Endothelial cell of umbilical vein (primary cell): Measurements from ENCODE around the gene PRKD1. TPM values are rescaled to one million over a fixed set of nuclear protein-coding genes. Genes with fewer than 3 reads are reported as not detected.

Source experiments
- BruUV-seq: library from RNA; stranded (reverse); fragments of 400-500 nt; replicated peaks from 2 replicates; lab custom pipeline; 2021; lab: Mats Ljungman, UMichigan
- CTCF ChIA-PET: fragments of 300-600, 350-600 bp; sonication (Branson Sonifier 250); formaldehyde crosslinking; loops from one replicate; lab custom pipeline; 2021; ENCODE audit warnings: antibody characterized with exemption, inconsistent platforms; lab: Charles Lee
- POLR2A ChIA-PET: fragments of 300-600, 350-600 bp; sonication (Branson Sonifier 250); formaldehyde crosslinking; loops from one replicate; lab custom pipeline; 2021; ENCODE audit warnings: antibody characterized with exemption, inconsistent platforms; lab: Charles Lee
- DNase-seq: peaks from one replicate; pipeline ENCODE4 v3.0.0-alpha.2; 2011; ENCODE audit warnings: low read depth, low spot score
- FAIRE-seq: peaks from 2 replicates; lab custom pipeline; 2011; peaks lifted over from hg19 to GRCh38; lab: Jason Lieb, UNC
- H2AFZ ChIP-seq: 2 replicates; pipeline ENCODE4 v1.6.0; 2012; ENCODE audit warnings: low read depth, low read length, control low read depth, inconsistent platforms
- H3K27ac ChIP-seq: 2 replicates; pipeline ENCODE4 v1.5.1; 2011; ENCODE audit warnings: low read depth, mild to moderate bottlenecking, control low read depth, low read length, moderate library complexity; ENCODE audit not compliant: insufficient read depth
- H3K27me3 ChIP-seq, 2 experiments: 2 replicates each; pipeline versions ENCODE4 v1.6.0 to v1.6.1; 2011; ENCODE audit warnings: low read length in 2 of 2, mixed read lengths in 1 of 2; ENCODE audit not compliant: control insufficient read depth in 2 of 2, insufficient read depth in 2 of 2
- H3K36me3 ChIP-seq, 2 experiments: 2 replicates in 1 of 2; 3 replicates in 1 of 2; pipeline ENCODE4 v1.5.1; 2011; ENCODE audit warnings: low read length in 2 of 2, mild to moderate bottlenecking in 1 of 2, moderate library complexity in 1 of 2; ENCODE audit not compliant: control insufficient read depth in 2 of 2, insufficient read depth in 2 of 2; ENCODE audit errors: extremely low read depth in 1 of 2
- H3K4me1 ChIP-seq: 3 replicates; pipeline ENCODE4 v1.5.1; 2011; ENCODE audit warnings: mild to moderate bottlenecking, low read length; ENCODE audit not compliant: control insufficient read depth, insufficient read depth; ENCODE audit errors: extremely low read depth
- H3K4me2 ChIP-seq: 2 replicates; pipeline ENCODE4 v1.6.1; 2011; ENCODE audit warnings: low read length, control low read depth, mixed read lengths; ENCODE audit not compliant: insufficient read depth
- H3K4me3 ChIP-seq, 3 experiments: fragments of 200-600 bp in 1 of 3; sonication (generic), shearing (Covaris generic) in 1 of 3; replicated peaks in 1 of 3; 2 replicates each; pipeline ENCODE4 v1.5.1; 2011 to 2016; ENCODE audit warnings: control low read depth in 3 of 3, low read length in 3 of 3, mild to moderate bottlenecking in 2 of 3, inconsistent platforms in 1 of 3, low read depth in 1 of 3, moderate library complexity in 1 of 3; ENCODE audit not compliant: insufficient read depth in 1 of 3
- H3K79me2 ChIP-seq: 2 replicates; pipeline ENCODE4 v1.6.0; 2012; ENCODE audit warnings: low read length, inconsistent platforms; ENCODE audit not compliant: control insufficient read depth, insufficient read depth
- H3K9ac ChIP-seq: replicated peaks from 2 replicates; pipeline ENCODE3; 2011; ENCODE audit warnings: low read length, control low read depth; ENCODE audit not compliant: insufficient read depth; ENCODE audit errors: extremely low read depth
- H3K9me1 ChIP-seq: replicated peaks from 3 replicates; pipeline ENCODE4 v1.6.0; 2011; ENCODE audit warnings: mild to moderate bottlenecking, low read length; ENCODE audit not compliant: control insufficient read depth, insufficient read depth; ENCODE audit errors: extremely low read depth
- H3K9me3 ChIP-seq: replicated peaks from 2 replicates; pipeline ENCODE4 v1.5.1; 2012; ENCODE audit warnings: low read length, inconsistent platforms; ENCODE audit not compliant: control insufficient read depth, insufficient read depth
- H4K20me1 ChIP-seq: replicated peaks from 2 replicates; pipeline ENCODE3; 2011; ENCODE audit warnings: mild to moderate bottlenecking, low read length; ENCODE audit not compliant: control insufficient read depth, insufficient read depth; ENCODE audit errors: extremely low read depth
- EZH2 ChIP-seq: IDR thresholded peaks from 2 replicates; pipeline ENCODE4 v1.6.1; 2012; ENCODE audit warnings: borderline replicate concordance, low read depth, mild to moderate bottlenecking, moderate library complexity, low read length, inconsistent platforms; ENCODE audit not compliant: severe bottlenecking
- FOS ChIP-seq: IDR thresholded peaks from 2 replicates; pipeline ENCODE4 v1.6.1; 2011; ENCODE audit warnings: mild to moderate bottlenecking, low read length, moderate library complexity, borderline replicate concordance; ENCODE audit not compliant: insufficient read depth
- GATA2 ChIP-seq: IDR thresholded peaks from 2 replicates; pipeline ENCODE4 v1.7.0; 2011; ENCODE audit warnings: low read depth, mild to moderate bottlenecking, moderate library complexity, mixed read lengths, low read length; ENCODE audit not compliant: insufficient read length, insufficient read depth
- JUN ChIP-seq: IDR thresholded peaks from 2 replicates; pipeline ENCODE4 v1.6.1; 2011; ENCODE audit warnings: borderline replicate concordance, low read depth; ENCODE audit not compliant: insufficient read length, insufficient read depth
- MYC ChIP-seq: IDR thresholded peaks from one replicate; pipeline ENCODE4 v1.6.1; 2011; ENCODE audit warnings: mild to moderate bottlenecking, low read depth, low read length
- POLR2A ChIP-seq: IDR thresholded peaks from 2 replicates; pipeline ENCODE4 v1.6.1; 2012; ENCODE audit warnings: low read depth, mild to moderate bottlenecking, control low read depth, low read length
- POLR2AphosphoS5 ChIP-seq: IDR thresholded peaks from 2 replicates; pipeline ENCODE4 v1.6.1; 2012; ENCODE audit warnings: low read depth, mild to moderate bottlenecking, control low read depth, low read length, moderate library complexity; ENCODE audit not compliant: insufficient read depth
- dilution Hi-C: fragments of 300-500 bp; cut with MboI; formaldehyde crosslinking; loops from one replicate; pipeline ENCODE4 v1.15.0; 2019; ENCODE audit warnings: low sequenced_read_pairs; ENCODE audit not compliant: extremely low pct_ligation_motif_present
- intact Hi-C: fragments of 100-400 bp; cut with micrococcal nuclease; formaldehyde crosslinking; loops from one replicate; pipeline ENCODE4 v1.10.0; 2022
- polyA plus RNA-seq, 4 experiments: library from polyadenylated mRNA; depleted of rRNA in 3 of 4; stranded (reverse) in 3 of 4; unstranded in 1 of 4; fragments of >200 nt; gene quantifications; 2 replicates each; pipeline versions ENCODE4 v1.2.1 to v1.2.3, GENCODE V29; 2011 to 2012; ENCODE audit warnings: missing spikeins in 1 of 4
- total RNA-seq: library from RNA; stranded (reverse); gene quantifications from 2 replicates; pipeline ENCODE4 v1.2.3, GENCODE V29; 2021
- TF ChIP-seq, protein P1 (sequence below), 2 donors: IDR thresholded peaks; 1 replicate in 1 of 2; 2 replicates in 1 of 2; pipeline ENCODE4 v1.5.1; 2011; ENCODE audit warnings: low read length in 2 of 2, mild to moderate bottlenecking in 2 of 2, moderate library complexity in 2 of 2, control low read depth in 1 of 2, inconsistent platforms in 1 of 2, low read depth in 1 of 2; ENCODE audit not compliant: insufficient read depth in 1 of 2; ENCODE audit errors: extremely low read depth in 1 of 2
- TF ChIP-seq, protein P2 (sequence below): IDR thresholded peaks from 2 replicates; pipeline ENCODE4 v1.6.1; 2011; ENCODE audit not compliant: insufficient read depth, insufficient read length

PRKD1 gene
- total and polyA plus RNA-seq, 2 donors (not counting 3 experiments of a cell fraction or from before 2014, with no cell fraction given): 3.9 to 10.9 TPM

DNA sequence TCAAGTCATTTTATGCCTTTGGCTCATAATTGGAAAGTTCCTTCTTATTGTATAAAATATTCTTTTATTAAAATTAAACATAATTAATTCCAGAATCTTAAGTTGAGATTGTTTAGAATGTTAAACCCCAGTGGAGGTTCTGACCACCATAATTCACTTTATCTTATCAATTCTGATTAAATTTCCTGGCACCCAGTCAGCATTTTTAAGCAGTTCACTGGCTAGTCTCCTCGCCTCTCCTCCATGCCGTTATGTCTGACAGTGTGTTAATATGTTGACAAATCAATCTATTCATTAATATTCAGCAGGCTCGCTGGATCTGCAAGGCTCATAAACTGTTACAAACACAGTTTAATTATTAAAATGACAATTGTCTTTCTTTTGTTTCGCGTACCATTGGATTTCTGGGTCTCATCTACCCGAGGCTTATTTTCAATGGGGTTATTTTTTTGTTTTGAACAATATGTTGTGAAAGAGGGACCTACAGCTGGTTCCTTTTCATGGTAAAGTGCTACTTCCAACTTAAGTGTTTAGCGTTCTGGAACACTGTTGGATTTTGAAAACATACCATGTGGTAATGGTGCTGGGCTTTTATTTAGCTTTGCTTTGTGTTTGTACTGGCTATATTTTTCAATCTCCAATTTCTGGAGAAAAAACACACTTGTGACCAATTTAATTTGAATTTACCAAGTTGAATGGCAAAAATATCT lies 339.7 kb downstream of the PRKD1 start:
- H3K36me3 ChIP-seq: no peaks in the 10 kb centered on the region
- no peaks in the 10 kb centered on the region for H3K79me2 ChIP-seq
- CTCF ChIA-PET: no interaction called here
- no peaks in the 10 kb centered on the region for H3K4me1 ChIP-seq
- POLR2A ChIA-PET: no interaction called here
- DNase-seq (no peak), FAIRE-seq (no peak)
- BruUV-seq: no TSS peak
- dilution Hi-C loops: no loop called here
- H3K9me1 ChIP-seq: no peaks in the 10 kb centered on the region
- H3K27ac ChIP-seq: no peak overlapping the region
- no peak overlapping the region for H2AFZ ChIP-seq
- H4K20me1 ChIP-seq: no peaks in the 10 kb centered on the region
- no peaks in the 10 kb centered on the region for H3K27me3 ChIP-seq
- no peak overlapping the region for H3K9ac ChIP-seq
- no peak overlapping the region for H3K4me2 ChIP-seq
- no peaks in the 10 kb centered on the region for H3K9me3 ChIP-seq
- H3K4me3 ChIP-seq: no peak overlapping the region
- intact Hi-C loops: no loop called here
- TF ChIP-seq FOS: no peak
- TF ChIP-seq MYC: no peak
- no peak for TF ChIP-seq JUN
- TF ChIP-seq GATA2: no peak
- TF ChIP-seq, protein P1, sequence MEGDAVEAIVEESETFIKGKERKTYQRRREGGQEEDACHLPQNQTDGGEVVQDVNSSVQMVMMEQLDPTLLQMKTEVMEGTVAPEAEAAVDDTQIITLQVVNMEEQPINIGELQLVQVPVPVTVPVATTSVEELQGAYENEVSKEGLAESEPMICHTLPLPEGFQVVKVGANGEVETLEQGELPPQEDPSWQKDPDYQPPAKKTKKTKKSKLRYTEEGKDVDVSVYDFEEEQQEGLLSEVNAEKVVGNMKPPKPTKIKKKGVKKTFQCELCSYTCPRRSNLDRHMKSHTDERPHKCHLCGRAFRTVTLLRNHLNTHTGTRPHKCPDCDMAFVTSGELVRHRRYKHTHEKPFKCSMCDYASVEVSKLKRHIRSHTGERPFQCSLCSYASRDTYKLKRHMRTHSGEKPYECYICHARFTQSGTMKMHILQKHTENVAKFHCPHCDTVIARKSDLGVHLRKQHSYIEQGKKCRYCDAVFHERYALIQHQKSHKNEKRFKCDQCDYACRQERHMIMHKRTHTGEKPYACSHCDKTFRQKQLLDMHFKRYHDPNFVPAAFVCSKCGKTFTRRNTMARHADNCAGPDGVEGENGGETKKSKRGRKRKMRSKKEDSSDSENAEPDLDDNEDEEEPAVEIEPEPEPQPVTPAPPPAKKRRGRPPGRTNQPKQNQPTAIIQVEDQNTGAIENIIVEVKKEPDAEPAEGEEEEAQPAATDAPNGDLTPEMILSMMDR (IDR thresholded peaks at IDR 0.05; ENCODE audit: extremely low read depth in 1 of 2, insufficient read depth in 1 of 2, low read depth in 1 of 2, low read length in 2 of 2): no peak
- no peak for TF ChIP-seq POLR2A
- no peak for TF ChIP-seq EZH2
- TF ChIP-seq POLR2AphosphoS5: no peak
- TF ChIP-seq, protein P2, sequence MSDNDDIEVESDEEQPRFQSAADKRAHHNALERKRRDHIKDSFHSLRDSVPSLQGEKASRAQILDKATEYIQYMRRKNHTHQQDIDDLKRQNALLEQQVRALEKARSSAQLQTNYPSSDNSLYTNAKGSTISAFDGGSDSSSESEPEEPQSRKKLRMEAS: no peak
